HepG2 (cell line): ENCODE measurements around the gene CCDC82. TPM values are rescaled to one million over a fixed set of nuclear protein-coding genes. Genes with fewer than 3 reads are reported as not detected.

ENCODE experiments used
- ATAC-seq: fragments of 200-7000 bp; cut with Tn5 transposase; 3 replicates; pipeline ENCODE4 v1.9.1; 2020; ENCODE audit warnings: mild to moderate bottlenecking, moderate library complexity
- BruUV-seq: library from RNA; stranded (reverse); fragments of 400-500 nt; replicated peaks from 2 replicates; lab custom pipeline; 2021; lab: Mats Ljungman, UMichigan
- CTCF ChIA-PET: fragments of 300-600 bp; formaldehyde crosslinking; extraction: SDS; loops from one replicate; lab custom pipeline; 2021; ENCODE audit warnings: low total read pairs, inconsistent platforms, low intra/inter-chr PET ratio; lab: Yijun Ruan, JAX
- POLR2A ChIA-PET: fragments of 350-600 bp; sonication (Branson Sonifier 250); formaldehyde crosslinking; loops from one replicate; lab custom pipeline; 2020; ENCODE audit warnings: antibody characterized with exemption, inconsistent platforms; lab: Yijun Ruan, JAX
- DNase-seq: peaks from one replicate; pipeline ENCODE4 v3.0.0-alpha.2; 2015; ENCODE audit warnings: low spot score
- FAIRE-seq: peaks from 3 replicates; lab custom pipeline; 2011; peaks lifted over from hg19 to GRCh38; lab: Jason Lieb, UNC
- H2AFZ ChIP-seq: one replicate; pipeline ENCODE4 v1.6.1; 2011; ENCODE audit warnings: low read length, inconsistent platforms
- H3K27ac ChIP-seq: fragments of 300-600 bp; 3 replicates; pipeline ENCODE4 v1.8.0; 2011; ENCODE audit warnings: mixed run types, mild to moderate bottlenecking, mixed read lengths, low read length, inconsistent platforms; ENCODE audit not compliant: insufficient read depth; ENCODE audit errors: extremely low read length
- H3K27me3 ChIP-seq, 2 experiments: fragments of 200-600 bp in 1 of 2; 2 replicates in 1 of 2; 3 replicates in 1 of 2; pipeline versions ENCODE4 v1.6.0 to v1.8.0; 2011; ENCODE audit warnings: low read length in 2 of 2, mild to moderate bottlenecking in 2 of 2, moderate library complexity in 2 of 2, inconsistent platforms in 1 of 2; ENCODE audit not compliant: insufficient read depth in 2 of 2, control insufficient read depth in 1 of 2
- H3K36me3 ChIP-seq, 2 experiments: fragments of 200-600 bp in 1 of 2; replicated peaks in 1 of 2; 2 replicates in 1 of 2; 3 replicates in 1 of 2; pipeline versions ENCODE4 v1.5.1 to v1.8.0; 2011; ENCODE audit warnings: low read length in 2 of 2, inconsistent platforms in 1 of 2; ENCODE audit not compliant: insufficient read depth in 2 of 2, control insufficient read depth in 1 of 2
- H3K4me1 ChIP-seq: 2 replicates; pipeline ENCODE4 v1.5.1; 2012; ENCODE audit warnings: low read length, inconsistent platforms; ENCODE audit not compliant: insufficient read depth
- H3K4me2 ChIP-seq: 2 replicates; pipeline ENCODE4 v1.6.0; 2011; ENCODE audit warnings: low read depth, low read length, inconsistent platforms
- H3K4me3 ChIP-seq, 3 experiments: fragments of 200-600 bp in 1 of 3; sonication (generic), shearing (Covaris generic) in 1 of 3; replicated peaks in 1 of 3; 2 replicates each; pipeline ENCODE4 v1.5.1; 2011 to 2016; ENCODE audit warnings: low read length in 3 of 3, inconsistent platforms in 2 of 3, low read depth in 2 of 3, mild to moderate bottlenecking in 2 of 3, control low read depth in 1 of 3, mixed read lengths in 1 of 3; ENCODE audit not compliant: insufficient read depth in 1 of 3
- H3K79me2 ChIP-seq: one replicate; pipeline ENCODE4 v1.6.1; 2011; ENCODE audit warnings: low read length, inconsistent platforms; ENCODE audit not compliant: insufficient read depth
- H3K9ac ChIP-seq: 2 replicates; pipeline ENCODE4 v1.6.0; 2011; ENCODE audit warnings: mild to moderate bottlenecking, low read depth, low read length, inconsistent platforms; ENCODE audit not compliant: insufficient read depth
- H3K9me3 ChIP-seq: 2 replicates; pipeline ENCODE4 v1.5.1; 2012; ENCODE audit warnings: mild to moderate bottlenecking, low read length
- H4K20me1 ChIP-seq: 2 replicates; pipeline ENCODE4 v1.6.0; 2011; ENCODE audit warnings: inconsistent platforms, mild to moderate bottlenecking, low read length, moderate library complexity; ENCODE audit not compliant: insufficient read depth
- IKZF4 ChIP-seq: sonication (generic); formaldehyde crosslinking; IDR thresholded peaks from 2 replicates; pipeline ENCODE4 v1.5.1; 2020; ENCODE audit warnings: borderline replicate concordance, mild to moderate bottlenecking, low read depth, missing genetic modification reagents; ENCODE audit errors: not compliant biosample characterization
- SSRP1 ChIP-seq: IDR thresholded peaks from 2 replicates; pipeline ENCODE4 v1.6.1; 2016; ENCODE audit warnings: control low read depth
- ZFP36 ChIP-seq: fragments of 150-350 bp; IDR thresholded peaks from 2 replicates; pipeline ENCODE4 v1.6.1; 2018; ENCODE audit warnings: borderline replicate concordance, low read length, low read depth; ENCODE audit not compliant: partially characterized antibody
- ZNF317 ChIP-seq: sonication (generic); formaldehyde crosslinking; IDR thresholded peaks from 2 replicates; pipeline ENCODE4 v1.5.0; 2020; ENCODE audit warnings: mild to moderate bottlenecking, missing genetic modification reagents
- ZNF644 ChIP-seq: IDR thresholded peaks from 2 replicates; pipeline ENCODE4 v1.6.1; 2016; ENCODE audit warnings: low read depth
- WGBS: methylation state at CpG from one replicate; pipeline ENCODE4 v1.1.6; 2017; ENCODE audit warnings: low lambda C conversion rate; 5-methylcytosine and 5-hydroxymethylcytosine counted together
- in situ Hi-C: cut with HindIII; loops from 2 replicates; pipeline ENCODE4 v1.10.0; 2017; ENCODE audit warnings: low pct_unique_long_range_greater_than_20kb; ENCODE audit not compliant: extremely low pct_ligation_motif_present
- intact Hi-C: fragments of 100-400 bp; cut with micrococcal nuclease; formaldehyde crosslinking; loops from one replicate; pipeline ENCODE4 v1.10.0; 2022; ENCODE audit not compliant: unreplicated experiment
- polyA plus RNA-seq, 8 experiments: library from polyadenylated mRNA; depleted of rRNA in 3 of 8; stranded (reverse) in 7 of 8; unstranded in 1 of 8; fragments of >200 nt; fragmentation: Illumina TruSeq in 4 of 8; extraction: Trizol in 4 of 8; gene quantifications; 2 replicates each; pipeline versions ENCODE4 v1.2.1 to v1.2.3, GENCODE V29; 2011 to 2016; ENCODE audit warnings: low read depth in 4 of 8, missing spikeins in 1 of 8, mixed read lengths in 1 of 8; ENCODE audit not compliant: insufficient read depth in 1 of 8
- total RNA-seq, 5 experiments: library from RNA; depleted of rRNA; stranded (reverse); fragments of >200 nt; fragmentation: Illumina TruSeq; extraction: Trizol; gene quantifications; 2 replicates each; pipeline ENCODE4 v1.2.3, GENCODE V29; 2016; ENCODE audit warnings: low read depth in 1 of 5
- TF ChIP-seq, protein P1 (sequence below): sonication (generic); formaldehyde crosslinking; IDR thresholded peaks from 2 replicates; pipeline ENCODE4 v1.8.1; 2023; ENCODE audit warnings: mild to moderate bottlenecking, missing genetic modification reagents
- TF ChIP-seq, protein P2 (sequence below): sonication (generic); formaldehyde crosslinking; IDR thresholded peaks from 2 replicates; pipeline ENCODE4 v1.4.0; 2020; ENCODE audit warnings: mild to moderate bottlenecking, missing genetic modification reagents, borderline replicate concordance

Gene CCDC82
- total and polyA plus RNA-seq, 2 of the 13 experiments (the other 11 are each of a cell fraction or from before 2014, with no cell fraction given) = 19.7 to 25.7 TPM

DNA sequence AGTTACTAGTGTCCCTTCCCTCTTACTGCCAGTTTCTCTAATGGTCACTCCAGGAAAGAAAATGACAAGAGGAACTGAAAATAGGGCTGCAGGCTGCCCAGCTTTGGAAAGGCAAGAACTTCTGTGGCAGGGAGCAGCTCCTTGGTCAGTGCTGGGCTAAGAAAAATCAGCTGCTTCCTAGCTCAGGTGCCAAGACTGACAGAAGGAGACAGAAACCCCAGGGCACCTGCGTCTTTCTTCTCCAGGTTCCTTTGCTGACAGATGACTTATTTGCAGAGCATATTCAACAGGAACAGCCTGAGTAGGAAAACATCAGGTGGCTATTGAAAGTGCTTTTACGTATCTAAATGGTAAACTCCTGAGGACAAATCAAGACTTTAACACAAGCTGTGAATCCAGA, 72.1 kb downstream of the CCDC82 start:
- POLR2A ChIA-PET = no interaction called here
- CTCF ChIA-PET = no interaction called here
- peaks cover 55% of the 10 kb centered on the region for H3K79me2 ChIP-seq
- no peak overlapping the region for H3K4me2 ChIP-seq
- no TSS peak for BruUV-seq
- peaks cover 10% of the 10 kb centered on the region; the same call in 1 of the 2 replicates for H3K4me1 ChIP-seq
- in situ Hi-C loops (no loop called here), intact Hi-C loops (no loop called here)
- no peak overlapping the region for H3K27ac ChIP-seq
- no peak for FAIRE-seq
- no peaks in the 10 kb centered on the region for H3K9me3 ChIP-seq
- no peak overlapping the region for H3K9ac ChIP-seq
- H4K20me1 ChIP-seq = peaks cover 15% of the 10 kb centered on the region
- H2AFZ ChIP-seq = no peak overlapping the region
- DNase-seq = no peak
- peaks cover 8% of the 10 kb centered on the region in 2 experiments; a peak in 4 of 5 replicates for H3K36me3 ChIP-seq
- ATAC-seq = no peak
- TF ChIP-seq, protein P1, sequence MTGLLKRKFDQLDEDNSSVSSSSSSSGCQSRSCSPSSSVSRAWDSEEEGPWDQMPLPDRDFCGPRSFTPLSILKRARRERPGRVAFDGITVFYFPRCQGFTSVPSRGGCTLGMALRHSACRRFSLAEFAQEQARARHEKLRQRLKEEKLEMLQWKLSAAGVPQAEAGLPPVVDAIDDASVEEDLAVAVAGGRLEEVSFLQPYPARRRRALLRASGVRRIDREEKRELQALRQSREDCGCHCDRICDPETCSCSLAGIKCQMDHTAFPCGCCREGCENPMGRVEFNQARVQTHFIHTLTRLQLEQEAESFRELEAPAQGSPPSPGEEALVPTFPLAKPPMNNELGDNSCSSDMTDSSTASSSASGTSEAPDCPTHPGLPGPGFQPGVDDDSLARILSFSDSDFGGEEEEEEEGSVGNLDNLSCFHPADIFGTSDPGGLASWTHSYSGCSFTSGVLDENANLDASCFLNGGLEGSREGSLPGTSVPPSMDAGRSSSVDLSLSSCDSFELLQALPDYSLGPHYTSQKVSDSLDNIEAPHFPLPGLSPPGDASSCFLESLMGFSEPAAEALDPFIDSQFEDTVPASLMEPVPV = no peak
- 0 out of 2 replicates have a peak, but pooled peaks have one; percentile 26 for TF ChIP-seq ZNF317 (CRISPR knock-in tag)
- H3K4me3 ChIP-seq = no peak overlapping the region
- WGBS = 96% methylated on average over 2 of the region's 2 CpGs
- H3K27me3 ChIP-seq = no peaks in the 10 kb centered on the region

DNA sequence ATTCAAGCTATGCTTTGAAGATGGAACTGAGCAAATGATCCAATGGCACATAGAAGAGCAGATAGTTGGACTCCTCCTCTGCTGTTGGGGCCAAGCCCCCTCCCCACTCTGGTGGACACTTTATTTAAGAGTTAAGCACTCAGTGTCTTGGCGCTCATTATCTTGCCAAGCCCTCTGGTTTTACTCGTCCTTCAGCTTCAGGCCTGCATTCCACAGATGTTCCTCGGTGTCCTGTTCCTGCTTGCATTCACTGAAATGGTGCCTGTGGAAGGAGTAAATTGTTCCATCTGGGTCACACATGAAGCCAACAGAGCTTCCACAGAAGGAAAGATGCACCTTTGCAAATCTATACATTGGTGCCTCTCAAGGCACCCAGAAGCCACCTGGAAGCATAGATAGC, 72.8 kb downstream of the CCDC82 start:
- POLR2A ChIA-PET = no interaction called here
- WGBS = 97% methylated on average over 3 of the region's 3 CpGs

More for the DNA sequence above, 72.8 kb downstream of the CCDC82 start:
- no peak overlapping the region for H3K9ac ChIP-seq
- peaks cover 14% of the 10 kb centered on the region; the same call in 1 of the 2 replicates for H3K4me1 ChIP-seq
- FAIRE-seq (no peak), ATAC-seq (no peak), DNase-seq (no peak)
- peaks cover 51% of the 10 kb centered on the region for H3K79me2 ChIP-seq
- H3K27ac ChIP-seq = no peak overlapping the region
- no peak overlapping the region for H2AFZ ChIP-seq
- intact Hi-C loops (no loop called here), in situ Hi-C loops (no loop called here)
- peaks cover 8% of the 10 kb centered on the region in 2 experiments; a peak in 4 of 5 replicates for H3K36me3 ChIP-seq
- TF ChIP-seq IKZF4 (CRISPR knock-in tag) = no peak
- TF ChIP-seq ZFP36 = no peak
- TF ChIP-seq SSRP1 = no peak
- no peak for TF ChIP-seq ZNF644 (CRISPR knock-in tag)
- TF ChIP-seq, protein P2, sequence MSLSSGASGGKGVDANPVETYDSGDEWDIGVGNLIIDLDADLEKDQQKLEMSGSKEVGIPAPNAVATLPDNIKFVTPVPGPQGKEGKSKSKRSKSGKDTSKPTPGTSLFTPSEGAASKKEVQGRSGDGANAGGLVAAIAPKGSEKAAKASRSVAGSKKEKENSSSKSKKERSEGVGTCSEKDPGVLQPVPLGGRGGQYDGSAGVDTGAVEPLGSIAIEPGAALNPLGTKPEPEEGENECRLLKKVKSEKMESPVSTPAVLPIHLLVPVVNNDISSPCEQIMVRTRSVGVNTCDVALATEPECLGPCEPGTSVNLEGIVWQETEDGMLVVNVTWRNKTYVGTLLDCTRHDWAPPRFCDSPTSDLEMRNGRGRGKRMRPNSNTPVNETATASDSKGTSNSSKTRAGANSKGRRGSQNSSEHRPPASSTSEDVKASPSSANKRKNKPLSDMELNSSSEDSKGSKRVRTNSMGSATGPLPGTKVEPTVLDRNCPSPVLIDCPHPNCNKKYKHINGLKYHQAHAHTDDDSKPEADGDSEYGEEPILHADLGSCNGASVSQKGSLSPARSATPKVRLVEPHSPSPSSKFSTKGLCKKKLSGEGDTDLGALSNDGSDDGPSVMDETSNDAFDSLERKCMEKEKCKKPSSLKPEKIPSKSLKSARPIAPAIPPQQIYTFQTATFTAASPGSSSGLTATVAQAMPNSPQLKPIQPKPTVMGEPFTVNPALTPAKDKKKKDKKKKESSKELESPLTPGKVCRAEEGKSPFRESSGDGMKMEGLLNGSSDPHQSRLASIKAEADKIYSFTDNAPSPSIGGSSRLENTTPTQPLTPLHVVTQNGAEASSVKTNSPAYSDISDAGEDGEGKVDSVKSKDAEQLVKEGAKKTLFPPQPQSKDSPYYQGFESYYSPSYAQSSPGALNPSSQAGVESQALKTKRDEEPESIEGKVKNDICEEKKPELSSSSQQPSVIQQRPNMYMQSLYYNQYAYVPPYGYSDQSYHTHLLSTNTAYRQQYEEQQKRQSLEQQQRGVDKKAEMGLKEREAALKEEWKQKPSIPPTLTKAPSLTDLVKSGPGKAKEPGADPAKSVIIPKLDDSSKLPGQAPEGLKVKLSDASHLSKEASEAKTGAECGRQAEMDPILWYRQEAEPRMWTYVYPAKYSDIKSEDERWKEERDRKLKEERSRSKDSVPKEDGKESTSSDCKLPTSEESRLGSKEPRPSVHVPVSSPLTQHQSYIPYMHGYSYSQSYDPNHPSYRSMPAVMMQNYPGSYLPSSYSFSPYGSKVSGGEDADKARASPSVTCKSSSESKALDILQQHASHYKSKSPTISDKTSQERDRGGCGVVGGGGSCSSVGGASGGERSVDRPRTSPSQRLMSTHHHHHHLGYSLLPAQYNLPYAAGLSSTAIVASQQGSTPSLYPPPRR (CRISPR knock-in tag) = no peak
- BruUV-seq = no TSS peak
- H3K4me3 ChIP-seq = no peak overlapping the region
- CTCF ChIA-PET = no interaction called here
- no peak overlapping the region for H3K4me2 ChIP-seq
- no peaks in the 10 kb centered on the region for H3K9me3 ChIP-seq
- H3K27me3 ChIP-seq = no peaks in the 10 kb centered on the region
- H4K20me1 ChIP-seq = peaks cover 15% of the 10 kb centered on the region
